Measurements from ENCODE around the gene CCR5AS.
"Not testable (repeated sequence)": the region's sequence is repeated elsewhere in the genome, so short reads cannot be mapped to it uniquely, and the experiment has no call there.

CCR5AS gene

DNA sequence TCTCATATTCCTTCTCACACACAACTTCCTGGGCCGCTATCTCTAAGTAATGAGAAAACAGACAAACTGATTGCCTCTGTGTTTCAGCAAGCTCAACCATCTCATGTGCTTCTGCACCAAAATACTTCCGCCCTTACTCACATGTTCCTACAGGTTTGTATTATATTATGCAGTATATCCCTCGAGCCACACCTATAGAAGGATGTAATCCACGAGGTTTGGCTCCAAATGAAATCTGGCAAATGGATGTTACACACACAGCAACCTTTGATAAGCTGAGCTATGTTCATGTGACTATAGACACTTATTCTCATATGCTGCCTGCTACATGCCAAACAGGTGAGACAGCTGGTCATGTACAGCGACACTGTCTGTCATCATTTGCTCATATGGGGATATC lies 22.8 kb upstream of the CCR5AS start:
- no peak overlapping the region for H3K4me3 ChIP-seq (ENCODE audit: low read depth, low read length)
- no peaks in the 10 kb centered on the region for H3K36me3 ChIP-seq
- DNase-seq, result no peak
- H3K27me3 ChIP-seq (ENCODE audit: insufficient read depth, low read depth, severe bottlenecking), result peaks cover 9% of the 10 kb centered on the region
- TF ChIP-seq, protein P1, sequence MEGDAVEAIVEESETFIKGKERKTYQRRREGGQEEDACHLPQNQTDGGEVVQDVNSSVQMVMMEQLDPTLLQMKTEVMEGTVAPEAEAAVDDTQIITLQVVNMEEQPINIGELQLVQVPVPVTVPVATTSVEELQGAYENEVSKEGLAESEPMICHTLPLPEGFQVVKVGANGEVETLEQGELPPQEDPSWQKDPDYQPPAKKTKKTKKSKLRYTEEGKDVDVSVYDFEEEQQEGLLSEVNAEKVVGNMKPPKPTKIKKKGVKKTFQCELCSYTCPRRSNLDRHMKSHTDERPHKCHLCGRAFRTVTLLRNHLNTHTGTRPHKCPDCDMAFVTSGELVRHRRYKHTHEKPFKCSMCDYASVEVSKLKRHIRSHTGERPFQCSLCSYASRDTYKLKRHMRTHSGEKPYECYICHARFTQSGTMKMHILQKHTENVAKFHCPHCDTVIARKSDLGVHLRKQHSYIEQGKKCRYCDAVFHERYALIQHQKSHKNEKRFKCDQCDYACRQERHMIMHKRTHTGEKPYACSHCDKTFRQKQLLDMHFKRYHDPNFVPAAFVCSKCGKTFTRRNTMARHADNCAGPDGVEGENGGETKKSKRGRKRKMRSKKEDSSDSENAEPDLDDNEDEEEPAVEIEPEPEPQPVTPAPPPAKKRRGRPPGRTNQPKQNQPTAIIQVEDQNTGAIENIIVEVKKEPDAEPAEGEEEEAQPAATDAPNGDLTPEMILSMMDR (IDR thresholded peaks at IDR 0.05; ENCODE audit: low read depth, low read length), result no peak
- H3K9me3 ChIP-seq (ENCODE audit: severe bottlenecking), result peaks cover 11% of the 10 kb centered on the region
- no peak overlapping the region for H3K27ac ChIP-seq

- TF ChIP-seq, protein P1 (IDR thresholded peaks at IDR 0.05; ENCODE audit: low read depth, low read length), result no peak
- Histone ChIP-seq H3K4me3 (ENCODE audit: low read depth, low read length) (no peak overlapping the region), H3K27me3 (ENCODE audit: insufficient read depth, low read depth, severe bottlenecking) (peaks cover 12% of the 10 kb centered on the region), H3K27ac (no peak overlapping the region), H3K9me3 (ENCODE audit: severe bottlenecking) (peaks cover 11% of the 10 kb centered on the region), H3K36me3 (no peaks in the 10 kb centered on the region)
- DNase-seq, result no peak
Measured at GRCh38 chr3:46429250-46429649, 22.4 kb upstream of the CCR5AS start.

DNA sequence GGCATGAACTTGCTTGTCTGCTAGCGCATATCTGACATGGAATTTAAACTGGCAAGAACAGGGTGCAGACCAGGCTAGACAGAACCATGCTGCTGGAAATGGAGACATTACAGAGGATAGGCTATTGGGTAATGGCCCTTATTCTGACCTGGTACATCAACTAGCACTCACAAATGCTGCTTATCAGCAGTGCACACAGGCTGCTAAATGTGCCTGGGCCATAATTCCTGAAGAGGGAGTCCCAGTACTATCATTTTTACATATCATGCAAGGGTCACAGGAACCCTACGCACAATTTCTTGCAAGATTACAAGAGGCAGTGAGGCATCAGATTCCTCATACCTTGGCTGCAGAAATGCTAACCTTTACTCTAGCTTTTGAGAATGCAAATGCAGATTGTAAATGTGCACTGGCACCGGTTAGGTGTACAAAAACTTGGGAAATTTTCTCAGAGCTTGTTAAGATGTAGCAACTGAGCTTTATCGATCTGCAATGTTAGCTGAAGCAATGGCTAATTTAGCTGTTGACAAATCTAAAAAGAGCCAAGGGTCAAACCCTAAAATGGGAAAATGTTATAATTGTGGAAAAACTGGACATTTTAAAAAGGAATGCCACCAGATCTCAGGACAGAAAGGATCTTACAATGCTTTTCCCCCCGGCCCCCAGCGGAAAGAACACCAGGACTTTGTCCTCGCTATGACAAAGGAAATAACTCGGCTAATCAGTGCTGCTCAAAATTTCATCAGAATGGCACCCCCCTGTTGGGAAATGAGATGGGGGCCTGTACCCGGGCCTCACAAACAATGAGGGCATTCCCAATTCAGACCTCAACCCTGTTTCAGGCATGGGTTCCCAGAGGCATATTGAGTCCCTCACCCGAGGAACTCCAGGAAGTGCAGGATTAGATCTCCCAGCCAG lies 21.3 kb upstream of the CCR5AS start:
- TF ChIP-seq, protein P1 (IDR thresholded peaks at IDR 0.05; ENCODE audit: low read depth, low read length), result no peak
- no peak for DNase-seq
- Histone ChIP-seq H3K36me3 (no peaks in the 10 kb centered on the region), H3K27me3 (ENCODE audit: insufficient read depth, low read depth, severe bottlenecking) (peaks cover 12% of the 10 kb centered on the region), H3K4me3 (ENCODE audit: low read depth, low read length) (no peak overlapping the region), H3K27ac (no peak overlapping the region), H3K9me3 (ENCODE audit: severe bottlenecking) (peaks cover 11% of the 10 kb centered on the region)

DNA sequence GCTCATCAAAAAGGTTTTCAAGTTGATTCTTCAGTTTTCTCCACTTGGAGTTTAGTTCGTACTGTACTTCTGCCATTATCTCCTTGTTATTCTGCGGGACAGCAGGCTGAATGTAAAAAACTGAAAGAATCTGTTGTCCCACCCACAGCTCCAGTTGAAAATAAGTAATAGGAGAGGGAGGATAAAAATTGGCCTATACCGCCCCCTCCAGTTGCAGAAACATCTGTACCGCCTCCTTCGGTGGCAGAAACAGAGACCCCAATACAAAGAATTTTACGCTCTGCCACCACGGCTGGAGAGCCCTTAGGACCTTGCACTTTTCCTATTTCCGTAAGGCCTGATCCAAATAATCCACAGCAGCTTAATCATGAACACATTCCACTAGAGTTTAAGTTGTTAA lies 20.5 kb upstream of the CCR5AS start:
- not testable (repeated sequence) for H3K36me3 ChIP-seq; DNase-seq; H3K27ac ChIP-seq; H3K4me3 ChIP-seq (ENCODE audit: low read depth, low read length)
- H3K27me3 ChIP-seq (ENCODE audit: insufficient read depth, low read depth, severe bottlenecking), result peaks cover 17% of the 10 kb centered on the region
- H3K9me3 ChIP-seq (ENCODE audit: severe bottlenecking), result peaks cover 11% of the 10 kb centered on the region

- H3K27me3 ChIP-seq (ENCODE audit: insufficient read depth, low read depth, severe bottlenecking), result peaks cover 18% of the 10 kb centered on the region
- H3K4me3 ChIP-seq (ENCODE audit: low read depth, low read length); H3K27ac ChIP-seq; H3K9me3 ChIP-seq (ENCODE audit: severe bottlenecking); DNase-seq; H3K36me3 ChIP-seq: not testable (repeated sequence)
Measured at GRCh38 chr3:46426476-46426875, 19.6 kb upstream of the CCR5AS start.

DNA sequence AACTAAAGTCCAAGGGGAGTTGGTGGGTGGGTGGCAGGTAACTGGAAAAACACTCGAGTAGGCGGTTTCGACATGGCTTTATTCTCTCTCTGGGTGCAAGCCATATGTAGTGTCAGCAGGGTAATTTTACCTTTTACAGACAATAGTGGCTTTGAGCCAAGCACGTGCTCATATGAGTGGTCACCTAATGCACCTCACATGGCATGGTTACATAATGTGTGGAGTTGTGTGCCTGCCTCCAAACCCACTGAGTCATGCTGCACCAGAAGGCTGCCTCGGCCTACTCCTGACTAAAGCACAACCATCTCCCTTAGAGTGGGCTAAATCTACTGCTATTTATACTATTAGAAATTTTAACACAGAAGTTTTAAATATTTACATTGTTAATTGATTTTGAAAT lies 16.7 kb upstream of the CCR5AS start:
- peaks cover 34% of the 10 kb centered on the region for H3K27me3 ChIP-seq (ENCODE audit: insufficient read depth, low read depth, severe bottlenecking)

More for the DNA sequence above, 16.7 kb upstream of the CCR5AS start:
- no peaks in the 10 kb centered on the region for H3K9me3 ChIP-seq (ENCODE audit: severe bottlenecking)
- DNase-seq, result no peak
- no peak overlapping the region for H3K4me3 ChIP-seq (ENCODE audit: low read depth, low read length)
- H3K27ac ChIP-seq, result no peak overlapping the region
- H3K36me3 ChIP-seq, result no peaks in the 10 kb centered on the region
- TF ChIP-seq, protein P1 (IDR thresholded peaks at IDR 0.05; ENCODE audit: low read depth, low read length), result no peak
